ENCODE data around the gene TMEM11.

Gene TMEM11

DNA sequence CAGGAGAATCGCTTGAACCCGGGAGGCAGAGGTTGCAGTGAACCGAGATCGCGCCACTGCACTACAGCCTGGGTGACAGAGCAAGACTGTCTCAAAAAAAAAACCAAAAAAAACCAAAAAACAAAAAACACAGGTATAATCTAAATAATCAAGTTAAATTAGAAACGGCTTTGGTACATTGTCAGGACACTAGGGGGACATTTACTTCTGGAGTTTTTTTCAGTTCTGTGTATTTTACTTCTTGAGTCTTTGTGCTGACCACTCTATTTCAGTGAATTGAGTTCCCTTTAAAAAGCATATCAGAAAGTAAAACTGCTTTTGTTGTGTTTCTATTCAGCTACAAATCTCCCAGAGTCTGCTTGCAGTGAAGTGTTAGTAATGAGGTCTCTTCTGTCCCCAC is 50.9 kb downstream of the TMEM11 start:
- DNase-seq (ENCODE audit: low read depth in 2 of 2) = no peak

DNA sequence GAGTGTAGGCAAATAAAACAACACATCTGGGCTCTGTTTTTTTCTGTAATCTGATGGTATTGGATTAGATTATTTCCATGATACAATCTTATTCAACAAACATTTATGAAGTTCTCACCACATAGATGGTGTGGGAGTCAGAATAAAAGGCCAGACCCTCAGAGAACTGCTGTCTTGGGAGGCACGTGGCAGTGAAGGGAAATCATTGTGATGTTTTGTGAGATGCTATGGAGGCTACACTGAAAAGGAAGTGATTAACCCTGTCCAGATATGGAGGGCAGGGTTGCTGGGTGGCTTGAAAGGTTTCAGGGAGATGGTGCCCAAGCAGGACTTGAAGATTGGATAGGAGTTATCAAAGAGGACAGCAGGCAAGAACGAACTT is 51.6 kb downstream of the TMEM11 start:
- no peak for DNase-seq (ENCODE audit: low read depth in 2 of 2)

DNA sequence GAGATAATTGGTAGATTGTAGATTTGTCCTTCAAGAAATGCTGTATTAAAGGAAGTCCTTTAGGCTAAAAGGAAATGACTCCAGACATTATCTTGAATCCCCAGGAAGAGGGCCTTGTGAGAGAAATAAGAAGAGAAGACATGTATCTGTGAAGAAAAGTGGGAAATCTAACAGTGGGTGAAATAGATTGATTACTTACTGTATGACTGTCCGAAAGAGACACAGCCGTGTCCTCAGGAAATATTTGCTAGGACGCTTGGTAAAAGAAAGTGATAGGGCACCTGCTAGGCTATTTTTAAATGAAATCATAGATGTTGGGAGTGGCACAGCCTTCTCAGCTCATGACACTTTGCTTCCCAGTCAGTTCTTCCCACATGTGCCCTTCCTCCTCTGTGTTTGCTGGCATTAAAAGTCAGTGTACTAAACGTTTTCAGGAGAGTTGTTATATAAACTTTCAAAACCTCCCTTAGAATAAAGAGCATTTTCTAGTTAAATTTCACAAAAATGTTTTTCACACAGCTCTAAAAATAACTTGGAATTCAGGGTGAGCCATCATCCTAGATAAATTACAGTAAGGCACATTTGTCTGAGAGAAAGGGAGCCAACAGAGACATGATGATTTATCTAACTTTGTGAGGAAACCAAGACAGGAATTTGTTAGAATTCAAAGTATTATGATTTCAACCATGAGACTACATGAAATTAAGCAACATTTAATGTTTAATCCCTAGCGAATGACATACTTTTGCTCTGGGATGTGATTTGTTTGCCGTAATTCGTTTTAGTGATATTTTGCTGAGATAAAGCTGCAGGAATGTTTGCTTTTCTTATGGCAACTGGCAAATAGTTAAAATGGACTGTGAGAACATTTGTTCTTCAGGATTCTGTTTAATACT is 52.2 kb downstream of the TMEM11 start:
- peak; percentile 73 to 76 for DNase-seq (ENCODE audit: low read depth in 2 of 2)

- no peak for DNase-seq (ENCODE audit: low read depth in 2 of 2)
Observed at GRCh38 chr17:21160401-21160800, 53.6 kb downstream of the TMEM11 start.

DNA sequence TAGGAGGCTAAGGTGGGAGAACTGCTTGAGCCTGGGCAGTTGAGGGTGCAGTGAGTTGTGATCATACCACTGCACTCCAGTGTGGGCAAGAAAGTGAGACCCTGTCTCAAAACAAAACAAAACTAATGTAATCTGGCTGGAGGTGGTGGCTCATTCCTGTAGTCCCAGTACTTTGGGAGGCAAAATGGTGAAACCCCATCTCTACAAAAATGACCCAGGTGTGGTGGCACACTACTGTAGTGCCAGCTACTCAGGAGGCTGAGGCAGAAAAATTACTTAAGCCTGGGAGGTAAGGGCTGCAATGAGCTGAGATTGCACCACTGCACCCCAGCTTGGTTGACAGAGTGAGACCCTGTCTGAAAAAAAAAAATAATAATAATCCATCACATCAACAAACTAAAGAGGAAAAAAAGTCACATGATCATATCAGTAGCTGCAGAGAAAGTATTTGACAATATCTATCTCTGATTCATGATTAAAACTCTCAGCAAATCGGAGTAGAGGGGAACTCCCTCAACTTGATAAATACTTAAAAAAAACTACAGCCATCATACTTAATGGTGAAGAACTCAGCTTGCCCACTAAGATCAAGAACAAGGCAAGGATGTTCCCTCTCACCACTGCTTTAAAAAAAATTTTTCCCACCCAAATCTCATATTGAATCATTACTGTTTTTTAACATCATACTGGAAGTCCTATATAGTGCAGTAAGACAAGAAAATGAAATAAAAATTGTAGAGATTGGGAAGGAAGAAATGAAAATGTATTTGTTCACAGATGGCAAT is 56.2 kb downstream of the TMEM11 start:
- DNase-seq (ENCODE audit: low read depth in 2 of 2) = no peak

DNA sequence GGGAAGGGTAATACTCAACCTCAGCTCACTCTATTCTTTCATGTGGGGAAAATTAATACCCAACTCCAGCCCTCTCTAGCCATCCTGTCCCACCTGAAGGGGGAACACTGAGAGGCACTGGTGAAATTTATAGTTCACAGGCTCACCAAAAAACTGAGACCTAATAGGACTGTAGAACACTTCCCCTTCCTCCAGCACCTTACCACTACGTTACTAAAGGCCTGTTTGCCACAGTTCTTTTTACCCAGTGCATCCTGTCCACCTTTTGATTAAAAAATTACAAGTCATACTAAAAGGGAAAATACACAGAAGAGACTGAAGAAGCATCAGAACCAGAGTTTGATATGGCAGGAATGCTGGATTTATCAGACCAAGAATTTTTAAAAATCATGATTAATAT is 61.2 kb downstream of the TMEM11 start:
- DNase-seq (ENCODE audit: low read depth in 2 of 2) = no peak

GRCh38 chr17:21149621-21150020 is 64.3 kb downstream of the TMEM11 start:
- DNase-seq (ENCODE audit: low read depth in 2 of 2) = no peak

Measured in fibroblast of skin of left quadriceps (primary cell).